H1 (cell line): ENCODE results near the gene TBX4. TPM values are rescaled to one million over a fixed set of nuclear protein-coding genes. Genes with fewer than 3 reads are reported as not detected.
A peak's percentile ranks its signal among the peaks of the same experiment; 100 is the strongest.

Experiments
- CTCF ChIA-PET: fragments of 300-600 bp; sonication (Branson Sonifier 250); formaldehyde crosslinking; loops from one replicate; lab custom pipeline; 2021; ENCODE audit not compliant: partially characterized antibody; lab: Charles Lee
- POLR2A ChIA-PET: fragments of 300-600 bp; sonication (Branson Sonifier 250); formaldehyde crosslinking; loops from one replicate; lab custom pipeline; 2021; ENCODE audit warnings: inconsistent platforms; ENCODE audit not compliant: partially characterized antibody; lab: Charles Lee
- DNase-seq, 2 experiments: peaks; one replicate each; pipeline versions ENCODE4 v3.0.0 to v3.0.0-alpha.2; 2010 to 2022; ENCODE audit warnings: low spot score in 2 of 2, low read depth in 1 of 2, mixed read lengths in 1 of 2
- FAIRE-seq: peaks from 2 replicates; lab custom pipeline; 2011; peaks lifted over from hg19 to GRCh38; lab: Jason Lieb, UNC
- H2AFZ ChIP-seq: 2 replicates; pipeline ENCODE4 v1.8.1; 2012; ENCODE audit warnings: low read length, inconsistent platforms
- H2AK5ac ChIP-seq: 2 replicates; pipeline ENCODE4 v1.6.1; 2013; ENCODE audit warnings: low read depth, low read length
- H2BK120ac ChIP-seq: replicated peaks from 2 replicates; pipeline ENCODE3; 2013; ENCODE audit warnings: low read depth, low read length, inconsistent platforms
- H2BK12ac ChIP-seq: 2 replicates; pipeline ENCODE4 v1.6.1; 2013; ENCODE audit warnings: low read depth, low read length
- H2BK15ac ChIP-seq: 2 replicates; pipeline ENCODE4 v1.6.1; 2013; ENCODE audit warnings: low read length
- H2BK20ac ChIP-seq: 2 replicates; pipeline ENCODE4 v1.6.1; 2013; ENCODE audit warnings: low read length
- H2BK5ac ChIP-seq: 2 replicates; pipeline ENCODE4 v1.6.1; 2013; ENCODE audit warnings: low read depth, low read length
- H3K14ac ChIP-seq: 2 replicates; pipeline ENCODE4 v1.6.1; 2013; ENCODE audit warnings: inconsistent platforms; ENCODE audit not compliant: insufficient read length
- H3K18ac ChIP-seq: 2 replicates; pipeline ENCODE4 v1.6.1; 2013; ENCODE audit warnings: low read length; ENCODE audit errors: extremely low read depth
- H3K23ac ChIP-seq: 2 replicates; pipeline ENCODE4 v1.6.1; 2013; ENCODE audit warnings: inconsistent platforms; ENCODE audit not compliant: insufficient read length
- H3K23me2 ChIP-seq: 2 replicates; pipeline ENCODE4 v1.6.1; 2013; ENCODE audit warnings: low read depth, low read length
- H3K27ac ChIP-seq: 2 replicates; pipeline ENCODE4 v1.6.1; 2011; ENCODE audit warnings: low read depth, low read length, inconsistent platforms
- H3K27me3 ChIP-seq, 4 experiments: replicated peaks in 1 of 4; 1 replicate in 1 of 4; 2 replicates in 3 of 4; pipeline versions ENCODE4 v1.6.1 to v1.8.1; 2011 to 2013; ENCODE audit warnings: low read length in 3 of 4, mild to moderate bottlenecking in 3 of 4, inconsistent platforms in 2 of 4, mixed read lengths in 2 of 4, moderate library complexity in 1 of 4; ENCODE audit not compliant: control insufficient read depth in 3 of 4, insufficient read depth in 3 of 4; ENCODE audit errors: extremely low read depth in 1 of 4
- H3K36me3 ChIP-seq, 4 experiments: 2 replicates each; pipeline versions ENCODE4 v1.6.1 to v1.8.1; 2011 to 2013; ENCODE audit warnings: mild to moderate bottlenecking in 4 of 4, low read length in 3 of 4, moderate library complexity in 2 of 4, control low read depth in 1 of 4, inconsistent platforms in 1 of 4; ENCODE audit not compliant: insufficient read depth in 4 of 4, control insufficient read depth in 2 of 4
- H3K4ac ChIP-seq: replicated peaks from 2 replicates; pipeline ENCODE3; 2013; ENCODE audit warnings: low read length, low read depth, mixed read lengths, inconsistent platforms; ENCODE audit not compliant: insufficient read length
- H3K4me1 ChIP-seq, 4 experiments: replicated peaks in 1 of 4; 1 replicate in 1 of 4; 2 replicates in 3 of 4; pipeline versions ENCODE4 v1.6.1 to v1.8.1; 2011 to 2013; ENCODE audit warnings: low read length in 3 of 4, inconsistent platforms in 2 of 4, mixed read lengths in 1 of 4; ENCODE audit not compliant: insufficient read depth in 4 of 4, control insufficient read depth in 3 of 4
- H3K4me2 ChIP-seq, 2 experiments: 2 replicates each; pipeline versions ENCODE4 v1.6.1 to v1.8.1; 2011 to 2013; ENCODE audit warnings: low read depth in 2 of 2, low read length in 2 of 2, control low read depth in 1 of 2, inconsistent platforms in 1 of 2, mild to moderate bottlenecking in 1 of 2; ENCODE audit not compliant: insufficient read depth in 1 of 2
- H3K4me3 ChIP-seq, 4 experiments: fragments of 200-600, 300-600 bp in 1 of 4; sonication (generic), shearing (Covaris generic), sonication (Bioruptor Twin) in 1 of 4; 2 replicates each; pipeline versions ENCODE4 v1.5.1 to v1.8.1; 2011 to 2016; ENCODE audit warnings: low read length in 4 of 4, low read depth in 3 of 4, control low read depth in 2 of 4, inconsistent platforms in 2 of 4, mild to moderate bottlenecking in 2 of 4, mixed read lengths in 1 of 4, moderate library complexity in 1 of 4; ENCODE audit not compliant: insufficient read depth in 2 of 4; ENCODE audit errors: extremely low read depth in 1 of 4
- H3K56ac ChIP-seq: replicated peaks from 2 replicates; pipeline ENCODE3; 2013; ENCODE audit warnings: low read depth, mild to moderate bottlenecking, mixed read lengths, low read length, inconsistent platforms; ENCODE audit not compliant: insufficient read length
- H3K79me1 ChIP-seq: 2 replicates; pipeline ENCODE4 v1.6.1; 2013; ENCODE audit warnings: low read depth, low read length, control low read depth
- H3K79me2 ChIP-seq, 2 experiments: 2 replicates each; pipeline versions ENCODE4 v1.6.1 to v1.8.1; 2012 to 2013; ENCODE audit warnings: low read length in 2 of 2, mild to moderate bottlenecking in 2 of 2, inconsistent platforms in 1 of 2; ENCODE audit not compliant: insufficient read depth in 2 of 2, control insufficient read depth in 1 of 2
- H3K9ac ChIP-seq, 4 experiments: replicated peaks in 1 of 4; 1 replicate in 1 of 4; 2 replicates in 3 of 4; pipeline versions ENCODE4 v1.6.1 to v1.8.1; 2011 to 2013; ENCODE audit warnings: low read depth in 3 of 4, low read length in 3 of 4, control low read depth in 2 of 4, mild to moderate bottlenecking in 2 of 4, moderate library complexity in 2 of 4, inconsistent platforms in 1 of 4; ENCODE audit errors: extremely low read depth in 1 of 4
- H3K9me3 ChIP-seq, 2 experiments: 2 replicates each; pipeline versions ENCODE4 v1.6.1 to v1.8.1; 2012 to 2013; ENCODE audit warnings: mild to moderate bottlenecking in 2 of 2, moderate library complexity in 2 of 2, control low read depth in 1 of 2, inconsistent platforms in 1 of 2, low read depth in 1 of 2, low read length in 1 of 2, mixed read lengths in 1 of 2; ENCODE audit not compliant: insufficient read depth in 2 of 2
- H4K20me1 ChIP-seq, 2 experiments: replicated peaks in 1 of 2; 2 replicates each; pipeline versions ENCODE3 to v1.8.1; 2011 to 2013; ENCODE audit warnings: inconsistent platforms in 2 of 2, low read length in 2 of 2, mild to moderate bottlenecking in 1 of 2; ENCODE audit not compliant: insufficient read depth in 2 of 2, control insufficient read depth in 1 of 2
- H4K5ac ChIP-seq: 2 replicates; pipeline ENCODE4 v1.6.1; 2013; ENCODE audit warnings: low read length, low read depth, mixed read lengths, inconsistent platforms; ENCODE audit not compliant: insufficient read length
- H4K8ac ChIP-seq: 2 replicates; pipeline ENCODE4 v1.8.0; 2013; ENCODE audit warnings: mild to moderate bottlenecking, moderate library complexity, low read length, inconsistent platforms; ENCODE audit not compliant: insufficient read depth; ENCODE audit errors: extremely low read depth
- H4K91ac ChIP-seq: replicated peaks from 2 replicates; pipeline ENCODE3; 2013; ENCODE audit warnings: low read length, mixed read lengths, inconsistent platforms; ENCODE audit not compliant: insufficient read length
- CTBP2 ChIP-seq: IDR thresholded peaks from 2 replicates; pipeline ENCODE4 v1.7.0; 2011; ENCODE audit warnings: borderline replicate concordance, mild to moderate bottlenecking, moderate library complexity, mixed read lengths, low read length; ENCODE audit not compliant: insufficient read depth, insufficient read length
- EZH2 ChIP-seq: fragments of 200-600 bp; sonication (generic); IDR thresholded peaks from 2 replicates; pipeline ENCODE4 v1.7.1; 2012; ENCODE audit warnings: low read depth, mild to moderate bottlenecking, moderate library complexity, low read length, inconsistent platforms; ENCODE audit not compliant: severe bottlenecking
- POU5F1 ChIP-seq: IDR thresholded peaks from 2 replicates; pipeline ENCODE4 v1.6.1; 2011; ENCODE audit warnings: low read depth, mild to moderate bottlenecking, low read length, moderate library complexity
- SIRT6 ChIP-seq: IDR thresholded peaks from one replicate; pipeline ENCODE4 v1.7.1; 2012; ENCODE audit warnings: low read length, inconsistent platforms
- SRF ChIP-seq: IDR thresholded peaks from 2 replicates; pipeline ENCODE4 v1.6.1; 2011; ENCODE audit warnings: mild to moderate bottlenecking, low read depth, low read length, moderate library complexity
- WGBS, 2 experiments: shearing (Covaris generic) in 1 of 2; methylation state at CpG; one replicate each; pipeline versions ENCODE4 v1.1.6 to v1.1.7; 2013 to 2015; ENCODE audit warnings: low lambda C conversion rate in 2 of 2, mixed read lengths in 2 of 2, inconsistent platforms in 1 of 2, low coverage in 1 of 2, missing lambda C conversion rate in 1 of 2; ENCODE audit not compliant: insufficient replicate concordance in 2 of 2, insufficient coverage in 1 of 2, insufficient read length in 1 of 2; ENCODE audit errors: extremely low coverage in 1 of 2, missing lambda C conversion rate in 1 of 2; 5-methylcytosine and 5-hydroxymethylcytosine counted together
- polyA plus RNA-seq, 7 experiments: library from polyadenylated mRNA; depleted of rRNA in 3 of 7; stranded (reverse) in 5 of 7; unstranded in 2 of 7; fragments of >200 nt in 5 of 7; fragments of 200-250 nt in 2 of 7; gene quantifications; 1 replicate in 5 of 7; 2 replicates in 1 of 7; 4 replicates in 1 of 7; pipeline versions ENCODE4 v1.2.1 to v1.2.3, GENCODE V29; 2011 to 2013; ENCODE audit warnings: missing spikeins in 2 of 7, mixed read lengths in 2 of 7
- total RNA-seq: library from RNA; stranded (reverse); fragmentation: NEBNext Ultra II Directional; extraction: Animal tissue kit (Norgen Biotek cat#: 25700); gene quantifications from 2 replicates; pipeline ENCODE4 v1.2.1, GENCODE V29; 2021

TBX4 gene
- total and polyA plus RNA-seq, 2 of the 8 experiments (the other 6 are each of a cell fraction or from before 2014, with no cell fraction given), result 0.02 TPM; not detected in 1

DNA sequence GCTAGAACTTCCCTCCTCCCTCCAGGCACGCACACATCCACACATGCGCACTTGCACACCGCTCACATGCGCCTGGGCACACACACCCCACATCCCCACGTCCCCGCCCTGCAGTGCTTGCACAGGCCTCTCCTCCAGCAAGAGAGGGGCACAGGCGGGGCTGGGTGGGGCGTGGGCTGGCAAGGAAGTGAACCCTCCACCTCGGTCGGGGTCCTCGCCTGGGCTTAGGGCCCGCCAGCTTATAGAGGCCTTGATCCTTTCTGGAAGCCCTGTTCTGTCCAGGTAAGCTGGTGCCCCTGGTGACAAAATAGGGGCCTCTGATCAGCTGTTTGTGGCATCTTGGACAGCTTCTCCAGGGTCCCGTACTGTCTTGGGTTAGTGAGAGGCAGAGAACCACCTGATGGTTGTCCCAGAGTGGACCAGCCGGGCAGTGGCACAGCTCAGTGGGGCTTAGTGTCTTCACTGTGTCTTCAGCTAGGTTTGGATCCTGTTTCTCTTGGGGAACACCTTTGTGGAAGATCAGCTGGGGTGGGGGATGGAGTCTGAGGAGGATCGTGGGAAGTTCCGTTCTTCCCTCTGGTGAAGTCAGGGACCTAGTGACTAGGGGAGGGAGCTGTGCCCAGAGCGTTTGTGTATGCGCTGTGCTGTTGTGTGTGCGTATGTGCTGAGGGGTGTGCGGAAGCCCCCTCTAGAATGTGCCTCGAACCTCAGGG, 12.1 kb downstream of the TBX4 start:
- POLR2A ChIA-PET, result interaction anchor here (0.6 to 1.8 kb wide), 4 partner anchors 8 to 62 kb away, joined by 3 to 6 read pairs (median 4); partner anchors contain the start of gene TBX4
- H3K36me3 ChIP-seq, result no peaks in the 10 kb centered on the region
- H3K79me2 ChIP-seq, result no peaks in the 10 kb centered on the region
- H3K79me1 ChIP-seq, result no peaks in the 10 kb centered on the region
- H2BK12ac ChIP-seq, result no peak overlapping the region
- no peak for TF ChIP-seq SRF
- no peak for TF ChIP-seq POU5F1
- peak; percentile 9 for TF ChIP-seq EZH2
- TF ChIP-seq SIRT6, result no peak
- TF ChIP-seq CTBP2, result peak; percentile 85
- TF ChIP-seq, all 59 proteins: peak for 2
- no peak overlapping the region; the same call in 1 of the 2 replicates for H2BK5ac ChIP-seq
- H3K9ac ChIP-seq, result no peak overlapping the region
- H3K23me2 ChIP-seq, result no peaks in the 10 kb centered on the region; the same call in 1 of the 2 replicates
- H3K27me3 ChIP-seq, result peaks cover 49 to 87% (median 78%) of the 10 kb centered on the region in 4 experiments
- no peak for FAIRE-seq
- H3K4ac ChIP-seq, result no peak overlapping the region
- no peak overlapping the region for H3K56ac ChIP-seq
- no peak overlapping the region for H3K4me2 ChIP-seq
- no peak overlapping the region for H2AK5ac ChIP-seq
- H2AFZ ChIP-seq, result no peak overlapping the region
- peak overlapping the region; percentile 53; the same call in 1 of the 2 replicates for H2BK15ac ChIP-seq
- H4K20me1 ChIP-seq, result peaks cover 0 to 6% of the 10 kb centered on the region in 2 experiments
- H3K4me3 ChIP-seq, result no peak overlapping the region
- no peak overlapping the region for H3K18ac ChIP-seq
- H3K4me1 ChIP-seq, result peaks cover 4 to 28% (median 13%) of the 10 kb centered on the region in 4 experiments
- H4K91ac ChIP-seq, result no peak overlapping the region
- CTCF ChIA-PET, result interaction anchor here (0.5 to 14.5 kb wide), 13 partner anchors 9 to 844 kb away, joined by 3 to 171 read pairs (median 4); partner anchors contain the start of gene TBX4
- no peak overlapping the region for H3K27ac ChIP-seq
- H4K5ac ChIP-seq, result no peak overlapping the region
- no peak overlapping the region for H4K8ac ChIP-seq
- no peak overlapping the region for H2BK120ac ChIP-seq
- WGBS, 2 experiments, result 77% methylated on average over 21 of the region's 21 CpGs; no CpG with 5 or more reads in 1 of the 2 experiments
- H2BK20ac ChIP-seq, result 0 out of 2 replicates have a peak overlapping the region, but pooled peaks have one; percentile 41
- no peaks in the 10 kb centered on the region for H3K9me3 ChIP-seq
- DNase-seq, result peak in 1 of 2 experiments; percentile 53
- no peak overlapping the region for H3K23ac ChIP-seq
- no peak overlapping the region for H3K14ac ChIP-seq
